Measurements from ENCODE around the gene FAM181B.
A peak's percentile ranks its signal among the peaks of the same experiment; 100 is the strongest.

The FAM181B gene

DNA sequence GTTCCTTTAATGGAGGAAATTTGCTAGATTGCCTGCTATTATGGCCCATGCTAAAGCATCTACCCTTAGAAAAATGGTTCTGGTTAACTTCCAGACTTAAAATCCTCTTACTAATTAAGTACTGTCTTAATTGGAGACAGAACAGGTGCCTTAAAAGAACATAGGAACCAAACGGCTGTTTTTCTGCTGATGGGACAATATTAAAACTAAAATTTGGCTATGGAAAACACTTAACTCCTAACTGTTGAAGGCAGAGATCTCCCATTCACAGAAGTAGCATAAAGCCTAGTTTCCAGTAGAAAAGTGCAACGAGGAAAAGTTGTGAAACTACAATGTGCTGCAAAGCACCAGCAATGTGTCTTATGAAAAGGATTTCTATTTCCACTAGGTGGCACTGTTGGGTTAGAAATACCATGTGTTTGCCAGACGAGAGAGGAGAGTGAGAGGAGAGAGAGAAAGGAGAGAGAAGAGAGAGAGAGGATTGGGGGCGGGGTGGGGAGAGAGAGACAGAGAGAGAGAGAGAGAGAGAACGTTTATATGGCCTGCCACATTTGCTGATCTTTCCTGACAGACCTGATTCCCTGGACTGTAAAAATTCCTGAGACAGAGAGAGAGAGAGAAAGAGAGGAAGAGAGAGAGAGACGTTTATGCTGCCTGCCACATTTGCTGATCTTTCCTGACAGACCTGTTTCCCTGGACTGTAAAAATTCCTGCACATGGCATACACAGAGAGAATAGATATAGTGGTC lies 51.5 kb downstream of the FAM181B start:
- peak in 1 of 5 experiments; percentile 62 for DNase-seq

DNA sequence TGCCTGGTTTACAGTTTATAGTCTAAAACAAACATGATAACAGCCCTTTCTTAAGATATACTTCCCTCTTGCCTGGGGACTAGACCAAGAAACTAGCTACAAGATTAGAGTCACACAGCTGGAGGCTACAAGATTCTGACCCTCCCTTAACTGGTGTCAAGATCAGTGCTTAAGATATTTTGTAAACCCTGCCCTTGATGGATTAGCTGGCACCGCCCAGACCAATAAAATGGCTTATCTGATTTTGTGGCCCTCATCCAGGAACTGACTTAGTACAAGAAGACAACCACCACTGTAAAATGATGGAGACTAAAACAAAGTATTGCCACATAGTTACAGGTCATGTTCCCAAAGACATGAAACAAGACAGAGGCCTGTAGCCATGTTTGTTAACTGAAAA lies 53.4 kb downstream of the FAM181B start:
- DNase-seq = peak in 1 of 5 experiments; percentile 45

All from T-helper 2 cell (primary cell).